Measurements from ENCODE around the gene TIGAR. TPM values are rescaled to one million over a fixed set of nuclear protein-coding genes. Genes with fewer than 3 reads are reported as not detected.

TIGAR gene
- 4.8 and 9.0 TPM in 2 replicates for total RNA-seq (2014; rRNA removed; shearing (Covaris generic); ENCODE audit: low replicate concordance)

- peaks cover 8% of the 10 kb centered on the region; the same call in 1 of the 2 replicates for H3K36me3 ChIP-seq (ENCODE audit: insufficient read depth, low read length)
- peak; percentile 98 for DNase-seq
- peaks cover 46% of the 10 kb centered on the region for H3K79me2 ChIP-seq (ENCODE audit: low read length)
- no peaks in the 10 kb centered on the region for H4K20me1 ChIP-seq (ENCODE audit: insufficient read depth, low read depth, low read length)
- peak within 1 kb of the TSS; percentile 30; the same call in 1 of the 2 replicates for H3K27ac ChIP-seq (ENCODE audit: low read length)
- H3K4me1 ChIP-seq (ENCODE audit: low read length) = peaks cover 26% of the 10 kb centered on the region
- H3K4me3 ChIP-seq (ENCODE audit: low read length) = peak within 1 kb of the TSS; percentile 75
- no peaks in the 10 kb centered on the region for H3K9me3 ChIP-seq (ENCODE audit: low read length)
- H3K27me3 ChIP-seq (ENCODE audit: low read length) = no peaks in the 10 kb centered on the region
- peak within 1 kb of the TSS; percentile 83 for H2AFZ ChIP-seq (ENCODE audit: low read length)
- peak within 1 kb of the TSS; percentile 78 for H3K9ac ChIP-seq (ENCODE audit: low read length)
- no peaks in the 10 kb centered on the region for H3K9me2 ChIP-seq (replicated peaks; ENCODE audit: insufficient read depth, low read length)
- H3K4me2 ChIP-seq (ENCODE audit: low read depth, low read length, poor library complexity, severe bottlenecking) = peak within 1 kb of the TSS; percentile 92
Observed at GRCh38 chr12:4320853-4321701, at the start of gene TIGAR. Gene TIGAR, plus strand, starts transcription at chr12:4321213. Its CDS starts 59 bp downstream, at chr12:4321272.

GRCh38 chr12:4271717-4272423, 49.1 kb upstream of the TIGAR start:
- peaks cover 6% of the 10 kb centered on the region; the same call in 1 of the 2 replicates for H3K27me3 ChIP-seq (ENCODE audit: low read length)
- no peaks in the 10 kb centered on the region for H3K36me3 ChIP-seq (ENCODE audit: insufficient read depth, low read length)
- H3K4me1 ChIP-seq (ENCODE audit: low read length) = peaks cover 44% of the 10 kb centered on the region
- no peaks in the 10 kb centered on the region for H3K9me2 ChIP-seq (replicated peaks; ENCODE audit: insufficient read depth, low read length)
- H4K20me1 ChIP-seq (ENCODE audit: insufficient read depth, low read depth, low read length) = no peaks in the 10 kb centered on the region
- H2AFZ ChIP-seq (ENCODE audit: low read length) = peak overlapping the region; percentile 88
- H3K4me2 ChIP-seq (ENCODE audit: low read depth, low read length, poor library complexity, severe bottlenecking) = peak overlapping the region; percentile 99
- H3K4me3 ChIP-seq (ENCODE audit: low read length) = peak overlapping the region; percentile 67
- H3K79me2 ChIP-seq (ENCODE audit: low read length) = no peaks in the 10 kb centered on the region
- no peak overlapping the region for H3K27ac ChIP-seq (ENCODE audit: low read length)
- peak; percentile 92 for DNase-seq
- no peaks in the 10 kb centered on the region for H3K9me3 ChIP-seq (ENCODE audit: low read length)
- H3K9ac ChIP-seq (ENCODE audit: low read length) = peak overlapping the region; percentile 69

- peak overlapping the region; percentile 56; the same call in 1 of the 2 replicates for H3K4me3 ChIP-seq (ENCODE audit: low read length)
- peaks cover 6% of the 10 kb centered on the region; the same call in 1 of the 2 replicates for H3K27me3 ChIP-seq (ENCODE audit: low read length)
- no peaks in the 10 kb centered on the region for H3K9me3 ChIP-seq (ENCODE audit: low read length)
- H4K20me1 ChIP-seq (ENCODE audit: insufficient read depth, low read depth, low read length) = no peaks in the 10 kb centered on the region
- H2AFZ ChIP-seq (ENCODE audit: low read length) = peak overlapping the region; percentile 82; the same call in 1 of the 2 replicates
- H3K9me2 ChIP-seq (replicated peaks; ENCODE audit: insufficient read depth, low read length) = no peaks in the 10 kb centered on the region
- peak overlapping the region; percentile 99 for H3K4me2 ChIP-seq (ENCODE audit: low read depth, low read length, poor library complexity, severe bottlenecking)
- no peak for DNase-seq
- H3K27ac ChIP-seq (ENCODE audit: low read length) = no peak overlapping the region
- no peaks in the 10 kb centered on the region for H3K36me3 ChIP-seq (ENCODE audit: insufficient read depth, low read length)
- H3K79me2 ChIP-seq (ENCODE audit: low read length) = no peaks in the 10 kb centered on the region
- H3K4me1 ChIP-seq (ENCODE audit: low read length) = peaks cover 44% of the 10 kb centered on the region
- H3K9ac ChIP-seq (ENCODE audit: low read length) = peak overlapping the region; percentile 43
Observed at GRCh38 chr12:4272424-4273272, 48.4 kb upstream of the TIGAR start.

DNA sequence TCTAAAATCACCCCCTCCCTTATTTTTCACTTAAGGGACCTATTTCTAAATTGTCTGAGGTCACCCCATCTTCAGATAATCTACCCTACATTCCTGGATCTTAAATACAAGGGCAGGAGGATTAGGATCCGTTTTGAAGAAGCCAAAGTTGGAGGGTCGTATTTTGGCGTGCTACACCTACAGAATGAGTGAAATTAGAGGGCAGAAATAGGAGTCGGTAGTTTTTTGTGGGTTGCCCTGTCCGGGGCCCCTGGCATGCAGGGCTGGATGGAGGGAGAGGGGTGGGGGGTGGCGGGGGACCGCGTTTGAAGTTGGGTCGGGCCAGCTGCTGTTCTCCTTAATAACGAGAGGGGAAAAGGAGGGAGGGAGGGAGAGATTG, 47.8 kb upstream of the TIGAR start:
- H3K9ac ChIP-seq (ENCODE audit: low read length) = peak overlapping the region; percentile 15; the same call in 1 of the 2 replicates

DNA sequence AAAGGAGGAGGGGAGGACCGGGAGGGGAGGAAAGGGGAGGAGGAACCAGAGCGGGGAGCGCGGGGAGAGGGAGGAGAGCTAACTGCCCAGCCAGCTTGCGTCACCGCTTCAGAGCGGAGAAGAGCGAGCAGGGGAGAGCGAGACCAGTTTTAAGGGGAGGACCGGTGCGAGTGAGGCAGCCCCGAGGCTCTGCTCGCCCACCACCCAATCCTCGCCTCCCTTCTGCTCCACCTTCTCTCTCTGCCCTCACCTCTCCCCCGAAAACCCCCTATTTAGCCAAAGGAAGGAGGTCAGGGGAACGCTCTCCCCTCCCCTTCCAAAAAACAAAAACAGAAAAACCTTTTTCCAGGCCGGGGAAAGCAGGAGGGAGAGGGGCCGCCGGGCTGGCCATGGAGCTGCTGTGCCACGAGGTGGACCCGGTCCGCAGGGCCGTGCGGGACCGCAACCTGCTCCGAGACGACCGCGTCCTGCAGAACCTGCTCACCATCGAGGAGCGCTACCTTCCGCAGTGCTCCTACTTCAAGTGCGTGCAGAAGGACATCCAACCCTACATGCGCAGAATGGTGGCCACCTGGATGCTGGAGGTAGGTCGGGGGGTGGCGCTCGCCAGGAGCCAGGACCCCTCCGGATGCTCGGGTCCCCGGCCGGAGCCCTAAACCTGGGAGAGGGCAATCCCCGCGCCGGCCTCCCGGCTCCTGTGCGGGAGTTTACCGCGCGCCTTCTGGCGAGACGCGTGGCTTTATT, 47.2 kb upstream of the TIGAR start, which contains the start of gene CCND2:
TSS of gene CCND2 (plus strand) at position 111 of the 744 bp plus-strand sequence. CDS start at position 390, 279 bp downstream.
- H3K27me3 ChIP-seq (ENCODE audit: low read length) = peaks cover 6% of the 10 kb centered on the region; the same call in 1 of the 2 replicates
- H3K36me3 ChIP-seq (ENCODE audit: insufficient read depth, low read length) = no peaks in the 10 kb centered on the region
- peak; percentile 59 for DNase-seq
- H2AFZ ChIP-seq (ENCODE audit: low read length) = no peak within 1 kb of the TSS
- H3K9me2 ChIP-seq (replicated peaks; ENCODE audit: insufficient read depth, low read length) = no peaks in the 10 kb centered on the region
- H3K9me3 ChIP-seq (ENCODE audit: low read length) = no peaks in the 10 kb centered on the region
- H3K4me2 ChIP-seq (ENCODE audit: low read depth, low read length, poor library complexity, severe bottlenecking) = peak within 1 kb of the TSS; percentile 32
- H4K20me1 ChIP-seq (ENCODE audit: insufficient read depth, low read depth, low read length) = no peaks in the 10 kb centered on the region
- H3K4me1 ChIP-seq (ENCODE audit: low read length) = peaks cover 42% of the 10 kb centered on the region
- peak within 1 kb of the TSS; percentile 24; the same call in 1 of the 2 replicates for H3K4me3 ChIP-seq (ENCODE audit: low read length)
- no peak within 1 kb of the TSS for H3K27ac ChIP-seq (ENCODE audit: low read length)
- peak within 1 kb of the TSS; percentile 15; the same call in 1 of the 2 replicates for H3K9ac ChIP-seq (ENCODE audit: low read length)
- no peaks in the 10 kb centered on the region for H3K79me2 ChIP-seq (ENCODE audit: low read length)

More for the DNA sequence above, 47.8 kb upstream of the TIGAR start:
- no peaks in the 10 kb centered on the region for H3K9me2 ChIP-seq (replicated peaks; ENCODE audit: insufficient read depth, low read length)
- no peak overlapping the region for H2AFZ ChIP-seq (ENCODE audit: low read length)
- H3K27me3 ChIP-seq (ENCODE audit: low read length) = peaks cover 6% of the 10 kb centered on the region; the same call in 1 of the 2 replicates
- H3K79me2 ChIP-seq (ENCODE audit: low read length) = no peaks in the 10 kb centered on the region
- no peak for DNase-seq
- H4K20me1 ChIP-seq (ENCODE audit: insufficient read depth, low read depth, low read length) = no peaks in the 10 kb centered on the region
- no peak overlapping the region for H3K27ac ChIP-seq (ENCODE audit: low read length)
- no peaks in the 10 kb centered on the region for H3K9me3 ChIP-seq (ENCODE audit: low read length)
- peak overlapping the region; percentile 32 for H3K4me2 ChIP-seq (ENCODE audit: low read depth, low read length, poor library complexity, severe bottlenecking)
- peaks cover 44% of the 10 kb centered on the region for H3K4me1 ChIP-seq (ENCODE audit: low read length)
- H3K4me3 ChIP-seq (ENCODE audit: low read length) = peak overlapping the region; percentile 24; the same call in 1 of the 2 replicates
- H3K36me3 ChIP-seq (ENCODE audit: insufficient read depth, low read length) = no peaks in the 10 kb centered on the region

DNA sequence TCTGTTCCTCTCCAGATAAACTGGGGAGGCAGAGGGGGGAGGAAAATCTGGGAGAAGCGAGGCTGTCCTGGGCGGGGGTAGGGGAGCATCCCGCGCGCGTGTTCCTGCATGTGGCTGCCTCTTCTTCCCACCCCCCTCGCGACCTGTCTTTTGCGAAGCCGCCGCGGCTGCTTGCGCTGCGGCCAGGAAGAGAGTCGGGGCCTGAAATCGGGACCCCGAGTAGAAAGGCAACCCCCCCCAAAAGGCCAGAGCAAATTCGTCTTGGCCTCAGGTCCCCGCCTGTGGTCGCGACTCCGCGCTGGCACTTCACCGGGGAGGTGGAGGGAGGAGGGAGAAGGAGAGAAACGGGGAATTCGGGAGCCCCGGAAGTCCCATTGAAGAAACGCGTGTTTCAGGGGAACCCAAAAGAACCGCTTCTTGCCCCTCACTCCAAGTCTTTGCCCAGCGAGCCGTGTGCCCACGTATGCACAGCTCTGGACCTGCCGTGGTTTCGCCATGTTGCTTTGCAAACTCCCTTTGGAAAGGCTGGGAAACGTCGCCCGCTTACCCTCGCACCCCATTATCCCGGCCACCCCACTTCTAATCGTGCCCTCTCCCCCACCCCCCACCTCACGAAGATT, 46.5 kb upstream of the TIGAR start:
- no peak for DNase-seq
- Histone ChIP-seq H3K9ac (ENCODE audit: low read length) (no peak overlapping the region), H3K36me3 (ENCODE audit: insufficient read depth, low read length) (no peaks in the 10 kb centered on the region), H3K9me2 (replicated peaks; ENCODE audit: insufficient read depth, low read length) (no peaks in the 10 kb centered on the region), H3K4me3 (ENCODE audit: low read length) (no peak overlapping the region), H3K9me3 (ENCODE audit: low read length) (no peaks in the 10 kb centered on the region), H4K20me1 (ENCODE audit: insufficient read depth, low read depth, low read length) (no peaks in the 10 kb centered on the region), H3K4me1 (ENCODE audit: low read length) (peaks cover 37% of the 10 kb centered on the region), H3K27me3 (ENCODE audit: low read length) (peaks cover 6% of the 10 kb centered on the region; the same call in 1 of the 2 replicates), H3K79me2 (ENCODE audit: low read length) (no peaks in the 10 kb centered on the region), H3K27ac (ENCODE audit: low read length) (no peak overlapping the region), H2AFZ (ENCODE audit: low read length) (no peak overlapping the region), H3K4me2 (ENCODE audit: low read depth, low read length, poor library complexity, severe bottlenecking) (no peak overlapping the region)
